HepG2 (cell line): Measurements from ENCODE around the gene SNAPIN. TPM values are rescaled to one million over a fixed set of nuclear protein-coding genes. Genes with fewer than 3 reads are reported as not detected.

ENCODE experiments used
- BHLHE40 ChIP-seq: IDR thresholded peaks from 2 replicates; pipeline ENCODE4 v1.6.1; 2011; ENCODE audit warnings: low read length, improper control_type of control experiment
- BORCS8-MEF2B ChIP-seq: sonication (generic); formaldehyde crosslinking; IDR thresholded peaks from 2 replicates; pipeline ENCODE4 v1.8.0; 2022; ENCODE audit warnings: mild to moderate bottlenecking, missing genetic modification reagents
- CCAR2 ChIP-seq: fragments of 200-400 bp; formaldehyde crosslinking; optimal IDR thresholded peaks from 2 replicates; pipeline ENCODE3; 2018; ENCODE audit warnings: low read depth, mild to moderate bottlenecking, low read length, moderate library complexity
- CHD2 ChIP-seq: IDR thresholded peaks from 2 replicates; pipeline ENCODE4 v1.6.1; 2011; ENCODE audit warnings: low read depth, low read length, improper control_type of control experiment
- ERF ChIP-seq: IDR thresholded peaks from 2 replicates; pipeline ENCODE4 v1.6.1; 2018; ENCODE audit warnings: missing biosample characterization, missing genetic modification reagents
- GATAD2A ChIP-seq: IDR thresholded peaks from 2 replicates; pipeline ENCODE4 v1.6.1; 2016
- KDM2A ChIP-seq: sonication (generic); formaldehyde crosslinking; IDR thresholded peaks from 2 replicates; pipeline ENCODE4 v1.4.0; 2020; ENCODE audit warnings: low read depth, missing genetic modification reagents, borderline replicate concordance
- MTF1 ChIP-seq: sonication (generic); formaldehyde crosslinking; IDR thresholded peaks from 2 replicates; pipeline ENCODE4 v1.5.0; 2020; ENCODE audit warnings: missing genetic modification reagents
- MYC ChIP-seq: sonication (generic); formaldehyde crosslinking; IDR thresholded peaks from 2 replicates; pipeline ENCODE4 v1.9.0; 2021; ENCODE audit warnings: missing genetic modification reagents, borderline replicate concordance
- NCOR1 ChIP-seq: fragments of 200-600 bp; sonication (generic); IDR thresholded peaks from 2 replicates; pipeline ENCODE4 v1.7.0; 2017; ENCODE audit warnings: antibody characterized with exemption, low read length, borderline replicate concordance
- ZBTB7B ChIP-seq: sonication (generic); formaldehyde crosslinking; IDR thresholded peaks from 2 replicates; pipeline ENCODE4 v1.4.0; 2020; ENCODE audit warnings: missing genetic modification reagents
- ZFP62 ChIP-seq: sonication (generic); formaldehyde crosslinking; IDR thresholded peaks from 2 replicates; pipeline ENCODE4 v1.4.0; 2020; ENCODE audit warnings: missing genetic modification reagents
- ZFY ChIP-seq: sonication (generic); formaldehyde crosslinking; IDR thresholded peaks from 2 replicates; pipeline ENCODE4 v1.4.0; 2020; ENCODE audit warnings: missing genetic modification reagents
- ZIK1 ChIP-seq: sonication (generic); formaldehyde crosslinking; IDR thresholded peaks from 2 replicates; pipeline ENCODE4 v1.5.0; 2020; ENCODE audit warnings: mild to moderate bottlenecking, low read depth, missing genetic modification reagents, borderline replicate concordance
- ZNF17 ChIP-seq: sonication (generic); formaldehyde crosslinking; IDR thresholded peaks from 2 replicates; pipeline ENCODE4 v1.5.0; 2020; ENCODE audit warnings: mild to moderate bottlenecking, missing genetic modification reagents
- ZNF337 ChIP-seq: sonication (generic); formaldehyde crosslinking; IDR thresholded peaks from 2 replicates; pipeline ENCODE4 v1.5.1; 2020; ENCODE audit warnings: missing genetic modification reagents, low read depth, mild to moderate bottlenecking, borderline replicate concordance
- polyA plus RNA-seq, 8 experiments: library from polyadenylated mRNA; depleted of rRNA in 3 of 8; stranded (reverse) in 7 of 8; unstranded in 1 of 8; fragments of >200 nt; fragmentation: Illumina TruSeq in 4 of 8; extraction: Trizol in 4 of 8; gene quantifications; 2 replicates each; pipeline versions ENCODE4 v1.2.1 to v1.2.3, GENCODE V29; 2011 to 2016; ENCODE audit warnings: low read depth in 4 of 8, missing spikeins in 1 of 8, mixed read lengths in 1 of 8; ENCODE audit not compliant: insufficient read depth in 1 of 8
- total RNA-seq, 5 experiments: library from RNA; depleted of rRNA; stranded (reverse); fragments of >200 nt; fragmentation: Illumina TruSeq; extraction: Trizol; gene quantifications; 2 replicates each; pipeline ENCODE4 v1.2.3, GENCODE V29; 2016; ENCODE audit warnings: low read depth in 1 of 5
- TF ChIP-seq, protein P1 (sequence below): IDR thresholded peaks from 2 replicates; pipeline ENCODE4 v1.6.1; 2016
- TF ChIP-seq, protein P2 (sequence below): sonication (generic); formaldehyde crosslinking; conservative IDR thresholded peaks from 2 replicates; pipeline ENCODE4 v1.4.0; 2020; ENCODE audit warnings: mild to moderate bottlenecking, missing genetic modification reagents, moderate library complexity
- TF ChIP-seq, protein P3 (sequence below): sonication (generic); formaldehyde crosslinking; IDR thresholded peaks from 2 replicates; pipeline ENCODE4 v1.8.1; 2023; ENCODE audit warnings: mild to moderate bottlenecking, inconsistent platforms, moderate library complexity, missing genetic modification reagents, borderline replicate concordance
- TF ChIP-seq, protein P4 (sequence below): sonication (generic); formaldehyde crosslinking; IDR thresholded peaks from 2 replicates; pipeline ENCODE4 v1.8.1; 2023; ENCODE audit warnings: mild to moderate bottlenecking, missing genetic modification reagents
- TF ChIP-seq, protein P5 (sequence below): sonication (generic); formaldehyde crosslinking; IDR thresholded peaks from 2 replicates; pipeline ENCODE4 v1.8.0; 2022; ENCODE audit warnings: missing genetic modification reagents, mild to moderate bottlenecking, inconsistent platforms, borderline replicate concordance

SNAPIN gene
- total and polyA plus RNA-seq, 2 of the 13 experiments (the other 11 are each of a cell fraction or from before 2014, with no cell fraction given) = 23.9 to 25.7 TPM

DNA sequence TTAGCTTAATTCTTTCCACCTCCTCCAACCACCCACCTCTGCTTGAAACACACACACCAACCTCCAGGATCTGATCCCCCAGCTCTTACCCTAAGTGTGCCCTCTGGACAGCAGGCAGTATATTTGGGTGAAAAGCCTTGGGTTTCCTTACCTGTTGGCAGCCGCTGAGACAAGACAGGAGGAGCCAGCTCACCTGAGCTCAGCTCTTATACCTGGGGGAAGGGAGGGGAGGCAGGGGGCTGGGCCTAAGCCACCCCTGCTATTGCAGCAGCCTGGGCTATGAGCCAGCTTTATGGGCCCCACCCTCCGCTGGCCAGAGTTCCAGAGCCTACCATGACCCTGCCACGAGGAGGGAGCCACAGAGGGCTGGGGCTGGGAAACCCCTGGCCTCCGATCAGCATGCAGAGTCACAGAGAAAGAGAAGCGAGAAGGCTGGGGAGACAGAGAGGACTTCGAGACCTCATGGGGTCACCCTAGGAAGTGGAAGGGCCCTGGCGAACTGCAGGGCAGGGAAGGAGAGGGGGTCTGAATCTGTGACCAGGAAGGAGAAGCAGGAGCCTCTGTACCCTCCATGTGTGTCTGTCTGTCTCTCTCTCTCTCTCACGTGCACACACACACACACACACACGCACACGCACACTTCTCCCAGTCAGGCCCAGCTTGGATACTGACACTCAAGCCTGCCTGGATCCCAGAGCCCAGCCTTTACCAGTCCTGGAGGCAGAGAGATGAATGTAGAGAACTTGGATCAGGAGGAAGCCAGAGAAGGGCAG lies 42.2 kb upstream of the SNAPIN start, which contains the start of gene S100A14 (continued):
- TF ChIP-seq ZIK1 (CRISPR knock-in tag) (0 out of 2 replicates have a peak, but pooled peaks have one; percentile 35), BORCS8-MEF2B (CRISPR knock-in tag) (peak; percentile 34; the same call in 1 of the 2 replicates), GATAD2A (CRISPR knock-in tag) (0 out of 2 replicates have a peak, but pooled peaks have one; percentile 20), ZFP62 (CRISPR knock-in tag) (no peak), NCOR1 (no peak), ZNF17 (CRISPR knock-in tag) (no peak), KDM2A (no peak), MTF1 (CRISPR knock-in tag) (no peak), ZFY (CRISPR knock-in tag) (0 out of 2 replicates have a peak, but pooled peaks have one; percentile 23), MYC (CRISPR knock-in tag) (peak; percentile 67; the same call in 1 of the 2 replicates), ZNF337 (CRISPR knock-in tag) (no peak), CCAR2 (no peak), CHD2 (no peak), ZBTB7B (CRISPR knock-in tag) (no peak), BHLHE40 (peak; percentile 37; the same call in 1 of the 2 replicates), ERF (no peak)
- TF ChIP-seq, protein P1, sequence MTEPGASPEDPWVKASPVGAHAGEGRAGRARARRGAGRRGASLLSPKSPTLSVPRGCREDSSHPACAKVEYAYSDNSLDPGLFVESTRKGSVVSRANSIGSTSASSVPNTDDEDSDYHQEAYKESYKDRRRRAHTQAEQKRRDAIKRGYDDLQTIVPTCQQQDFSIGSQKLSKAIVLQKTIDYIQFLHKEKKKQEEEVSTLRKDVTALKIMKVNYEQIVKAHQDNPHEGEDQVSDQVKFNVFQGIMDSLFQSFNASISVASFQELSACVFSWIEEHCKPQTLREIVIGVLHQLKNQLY (CRISPR knock-in tag) = no peak
- TF ChIP-seq, protein P2, sequence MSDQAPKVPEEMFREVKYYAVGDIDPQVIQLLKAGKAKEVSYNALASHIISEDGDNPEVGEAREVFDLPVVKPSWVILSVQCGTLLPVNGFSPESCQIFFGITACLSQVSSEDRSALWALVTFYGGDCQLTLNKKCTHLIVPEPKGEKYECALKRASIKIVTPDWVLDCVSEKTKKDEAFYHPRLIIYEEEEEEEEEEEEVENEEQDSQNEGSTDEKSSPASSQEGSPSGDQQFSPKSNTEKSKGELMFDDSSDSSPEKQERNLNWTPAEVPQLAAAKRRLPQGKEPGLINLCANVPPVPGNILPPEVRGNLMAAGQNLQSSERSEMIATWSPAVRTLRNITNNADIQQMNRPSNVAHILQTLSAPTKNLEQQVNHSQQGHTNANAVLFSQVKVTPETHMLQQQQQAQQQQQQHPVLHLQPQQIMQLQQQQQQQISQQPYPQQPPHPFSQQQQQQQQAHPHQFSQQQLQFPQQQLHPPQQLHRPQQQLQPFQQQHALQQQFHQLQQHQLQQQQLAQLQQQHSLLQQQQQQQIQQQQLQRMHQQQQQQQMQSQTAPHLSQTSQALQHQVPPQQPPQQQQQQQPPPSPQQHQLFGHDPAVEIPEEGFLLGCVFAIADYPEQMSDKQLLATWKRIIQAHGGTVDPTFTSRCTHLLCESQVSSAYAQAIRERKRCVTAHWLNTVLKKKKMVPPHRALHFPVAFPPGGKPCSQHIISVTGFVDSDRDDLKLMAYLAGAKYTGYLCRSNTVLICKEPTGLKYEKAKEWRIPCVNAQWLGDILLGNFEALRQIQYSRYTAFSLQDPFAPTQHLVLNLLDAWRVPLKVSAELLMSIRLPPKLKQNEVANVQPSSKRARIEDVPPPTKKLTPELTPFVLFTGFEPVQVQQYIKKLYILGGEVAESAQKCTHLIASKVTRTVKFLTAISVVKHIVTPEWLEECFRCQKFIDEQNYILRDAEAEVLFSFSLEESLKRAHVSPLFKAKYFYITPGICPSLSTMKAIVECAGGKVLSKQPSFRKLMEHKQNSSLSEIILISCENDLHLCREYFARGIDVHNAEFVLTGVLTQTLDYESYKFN (CRISPR knock-in tag) = peak; percentile 34; the same call in 1 of the 2 replicates
- TF ChIP-seq, protein P3, sequence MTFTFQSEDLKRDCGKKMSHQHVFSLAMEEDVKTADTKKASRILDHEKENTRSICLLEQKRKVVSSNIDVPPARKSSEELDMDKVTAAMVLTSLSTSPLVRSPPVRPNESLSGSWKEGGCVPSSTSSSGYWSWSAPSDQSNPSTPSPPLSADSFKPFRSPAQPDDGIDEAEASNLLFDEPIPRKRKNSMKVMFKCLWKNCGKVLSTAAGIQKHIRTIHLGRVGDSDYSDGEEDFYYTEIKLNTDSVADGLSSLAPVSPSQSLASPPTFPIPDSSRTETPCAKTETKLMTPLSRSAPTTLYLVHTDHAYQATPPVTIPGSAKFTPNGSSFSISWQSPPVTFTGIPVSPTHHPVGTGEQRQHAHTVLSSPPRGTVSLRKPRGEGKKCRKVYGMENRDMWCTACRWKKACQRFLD (CRISPR knock-in tag) = no peak
- TF ChIP-seq, protein P4, sequence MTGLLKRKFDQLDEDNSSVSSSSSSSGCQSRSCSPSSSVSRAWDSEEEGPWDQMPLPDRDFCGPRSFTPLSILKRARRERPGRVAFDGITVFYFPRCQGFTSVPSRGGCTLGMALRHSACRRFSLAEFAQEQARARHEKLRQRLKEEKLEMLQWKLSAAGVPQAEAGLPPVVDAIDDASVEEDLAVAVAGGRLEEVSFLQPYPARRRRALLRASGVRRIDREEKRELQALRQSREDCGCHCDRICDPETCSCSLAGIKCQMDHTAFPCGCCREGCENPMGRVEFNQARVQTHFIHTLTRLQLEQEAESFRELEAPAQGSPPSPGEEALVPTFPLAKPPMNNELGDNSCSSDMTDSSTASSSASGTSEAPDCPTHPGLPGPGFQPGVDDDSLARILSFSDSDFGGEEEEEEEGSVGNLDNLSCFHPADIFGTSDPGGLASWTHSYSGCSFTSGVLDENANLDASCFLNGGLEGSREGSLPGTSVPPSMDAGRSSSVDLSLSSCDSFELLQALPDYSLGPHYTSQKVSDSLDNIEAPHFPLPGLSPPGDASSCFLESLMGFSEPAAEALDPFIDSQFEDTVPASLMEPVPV (CRISPR knock-in tag) = no peak
- TF ChIP-seq, protein P5, sequence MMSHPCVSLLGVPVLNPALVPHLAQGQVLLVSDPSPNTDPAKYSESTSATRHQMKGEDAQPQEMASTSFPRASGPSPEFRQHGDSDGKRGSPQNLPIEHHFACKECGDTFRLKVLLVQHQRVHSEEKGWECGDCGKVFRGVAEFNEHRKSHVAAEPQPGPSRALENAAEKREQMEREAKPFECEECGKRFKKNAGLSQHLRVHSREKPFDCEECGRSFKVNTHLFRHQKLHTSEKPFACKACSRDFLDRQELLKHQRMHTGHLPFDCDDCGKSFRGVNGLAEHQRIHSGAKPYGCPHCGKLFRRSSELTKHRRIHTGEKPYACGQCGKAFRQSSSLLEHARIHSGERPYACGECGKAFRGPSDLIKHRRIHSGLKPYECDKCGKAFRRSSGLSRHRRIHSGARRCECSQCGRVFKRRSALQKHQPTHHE (CRISPR knock-in tag) = no peak
